GM12891 (cell line): Measurements from ENCODE around the gene LAMP1.

ENCODE experiments used
- POLR2A ChIP-seq: IDR thresholded peaks from 2 replicates; pipeline ENCODE4 v1.6.1; 2011; ENCODE audit warnings: low read depth, low read length, control low read depth
- POLR2AphosphoS5 ChIP-seq: IDR thresholded peaks from 2 replicates; pipeline ENCODE4 v1.6.1; 2011; ENCODE audit warnings: low read depth, low read length, control low read depth
- POU2F2 ChIP-seq: IDR thresholded peaks from 2 replicates; pipeline ENCODE4 v1.6.1; 2011; ENCODE audit warnings: low read depth, mild to moderate bottlenecking, control low read depth, low read length, moderate library complexity
- TAF1 ChIP-seq: IDR thresholded peaks from 2 replicates; pipeline ENCODE4 v1.6.1; 2011; ENCODE audit warnings: low read depth, low read length, control low read depth

DNA sequence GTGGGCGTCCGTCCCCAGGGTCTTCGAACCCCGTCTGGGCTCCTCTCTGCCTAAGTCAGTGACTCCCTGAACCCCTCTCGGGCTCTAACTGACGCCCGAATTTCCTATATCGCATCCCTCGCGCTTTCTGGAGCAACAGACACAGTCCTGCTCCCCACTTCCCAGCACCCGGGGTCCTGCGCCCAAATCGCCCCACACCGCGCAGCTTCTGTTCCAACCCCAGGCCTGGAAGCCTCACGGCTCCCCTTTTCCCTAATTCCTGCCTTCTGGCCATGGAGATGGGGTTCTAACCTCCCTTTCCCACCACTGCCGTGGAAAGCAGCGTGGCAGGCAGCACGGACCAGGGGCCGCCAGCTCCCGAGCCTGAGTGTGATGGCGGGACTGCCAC, 68.5 kb downstream of the LAMP1 start:
- TF ChIP-seq POLR2A: no peak
- no peak for TF ChIP-seq TAF1
- TF ChIP-seq POLR2AphosphoS5: no peak
- TF ChIP-seq POU2F2: no peak
